OCI-LY1 (cell line): Measurements from ENCODE around the gene CDR2.

Experiments
- EZH2 ChIP-seq: fragments of 200-600 bp; sonication (generic), shearing (Covaris generic); IDR thresholded peaks from 2 replicates; pipeline ENCODE4 v1.8.0; 2017; ENCODE audit warnings: borderline replicate concordance, mixed run types, mild to moderate bottlenecking, antibody characterized with exemption, low read length, moderate library complexity, mixed read lengths
- TF ChIP-seq, protein P1 (sequence below): fragments of 200-600 bp; sonication (generic), shearing (Covaris generic); IDR thresholded peaks from 2 replicates; pipeline ENCODE4 v1.5.1; 2017; ENCODE audit warnings: mild to moderate bottlenecking, antibody characterized with exemption, low read length, moderate library complexity, mixed read lengths

DNA sequence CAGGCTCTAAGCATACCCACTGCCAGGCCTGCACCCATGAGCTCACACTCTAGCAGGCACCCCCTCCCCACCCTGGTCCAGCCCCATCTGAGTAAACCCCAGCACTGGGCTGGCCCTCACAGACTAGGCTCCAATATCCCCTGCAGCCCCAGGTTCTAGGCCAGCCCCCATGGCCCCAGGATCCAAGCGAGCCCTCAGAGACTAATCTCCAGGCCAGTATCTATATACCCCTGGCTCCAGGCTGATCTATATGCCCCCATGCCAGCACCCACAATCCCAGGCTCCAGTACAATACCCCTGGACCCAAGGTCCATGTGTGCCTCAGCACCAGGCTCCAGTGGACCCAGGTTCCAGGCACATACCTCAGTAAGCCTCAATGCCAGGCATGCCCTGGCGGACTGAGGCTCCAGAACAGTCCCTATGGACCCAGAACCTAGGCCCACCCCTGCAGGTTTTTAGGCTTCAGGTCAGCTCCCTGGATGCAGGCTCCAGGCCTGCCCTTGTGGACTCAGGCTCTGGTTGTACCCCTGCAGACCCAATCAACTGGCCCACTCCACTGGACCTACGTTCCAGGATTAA is 38.7 kb downstream of the CDR2 start:
- TF ChIP-seq EZH2, result no peak
- TF ChIP-seq, protein P1, sequence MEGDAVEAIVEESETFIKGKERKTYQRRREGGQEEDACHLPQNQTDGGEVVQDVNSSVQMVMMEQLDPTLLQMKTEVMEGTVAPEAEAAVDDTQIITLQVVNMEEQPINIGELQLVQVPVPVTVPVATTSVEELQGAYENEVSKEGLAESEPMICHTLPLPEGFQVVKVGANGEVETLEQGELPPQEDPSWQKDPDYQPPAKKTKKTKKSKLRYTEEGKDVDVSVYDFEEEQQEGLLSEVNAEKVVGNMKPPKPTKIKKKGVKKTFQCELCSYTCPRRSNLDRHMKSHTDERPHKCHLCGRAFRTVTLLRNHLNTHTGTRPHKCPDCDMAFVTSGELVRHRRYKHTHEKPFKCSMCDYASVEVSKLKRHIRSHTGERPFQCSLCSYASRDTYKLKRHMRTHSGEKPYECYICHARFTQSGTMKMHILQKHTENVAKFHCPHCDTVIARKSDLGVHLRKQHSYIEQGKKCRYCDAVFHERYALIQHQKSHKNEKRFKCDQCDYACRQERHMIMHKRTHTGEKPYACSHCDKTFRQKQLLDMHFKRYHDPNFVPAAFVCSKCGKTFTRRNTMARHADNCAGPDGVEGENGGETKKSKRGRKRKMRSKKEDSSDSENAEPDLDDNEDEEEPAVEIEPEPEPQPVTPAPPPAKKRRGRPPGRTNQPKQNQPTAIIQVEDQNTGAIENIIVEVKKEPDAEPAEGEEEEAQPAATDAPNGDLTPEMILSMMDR, result no peak
